HepG2 (cell line): ENCODE measurements around the gene BAZ2A. TPM values are rescaled to one million over a fixed set of nuclear protein-coding genes. Genes with fewer than 3 reads are reported as not detected.

Experiments
- ATAC-seq: fragments of 200-7000 bp; cut with Tn5 transposase; 3 replicates; pipeline ENCODE4 v1.9.1; 2020; ENCODE audit warnings: mild to moderate bottlenecking, moderate library complexity
- BruUV-seq: library from RNA; stranded (reverse); fragments of 400-500 nt; replicated peaks from 2 replicates; lab custom pipeline; 2021; lab: Mats Ljungman, UMichigan
- CTCF ChIA-PET: fragments of 300-600 bp; formaldehyde crosslinking; extraction: SDS; loops from one replicate; lab custom pipeline; 2021; ENCODE audit warnings: low total read pairs, inconsistent platforms, low intra/inter-chr PET ratio; lab: Yijun Ruan, JAX
- POLR2A ChIA-PET: fragments of 350-600 bp; sonication (Branson Sonifier 250); formaldehyde crosslinking; loops from one replicate; lab custom pipeline; 2020; ENCODE audit warnings: antibody characterized with exemption, inconsistent platforms; lab: Yijun Ruan, JAX
- DNase-seq: peaks from one replicate; pipeline ENCODE4 v3.0.0-alpha.2; 2015; ENCODE audit warnings: low spot score
- FAIRE-seq: peaks from 3 replicates; lab custom pipeline; 2011; peaks lifted over from hg19 to GRCh38; lab: Jason Lieb, UNC
- H2AFZ ChIP-seq: one replicate; pipeline ENCODE4 v1.6.1; 2011; ENCODE audit warnings: low read length, inconsistent platforms
- H3K27ac ChIP-seq: fragments of 300-600 bp; 3 replicates; pipeline ENCODE4 v1.8.0; 2011; ENCODE audit warnings: mixed run types, mild to moderate bottlenecking, mixed read lengths, low read length, inconsistent platforms; ENCODE audit not compliant: insufficient read depth; ENCODE audit errors: extremely low read length
- H3K27me3 ChIP-seq, 2 experiments: fragments of 200-600 bp in 1 of 2; 2 replicates in 1 of 2; 3 replicates in 1 of 2; pipeline versions ENCODE4 v1.6.0 to v1.8.0; 2011; ENCODE audit warnings: low read length in 2 of 2, mild to moderate bottlenecking in 2 of 2, moderate library complexity in 2 of 2, inconsistent platforms in 1 of 2; ENCODE audit not compliant: insufficient read depth in 2 of 2, control insufficient read depth in 1 of 2
- H3K36me3 ChIP-seq, 2 experiments: fragments of 200-600 bp in 1 of 2; replicated peaks in 1 of 2; 2 replicates in 1 of 2; 3 replicates in 1 of 2; pipeline versions ENCODE4 v1.5.1 to v1.8.0; 2011; ENCODE audit warnings: low read length in 2 of 2, inconsistent platforms in 1 of 2; ENCODE audit not compliant: insufficient read depth in 2 of 2, control insufficient read depth in 1 of 2
- H3K4me1 ChIP-seq: 2 replicates; pipeline ENCODE4 v1.5.1; 2012; ENCODE audit warnings: low read length, inconsistent platforms; ENCODE audit not compliant: insufficient read depth
- H3K4me2 ChIP-seq: 2 replicates; pipeline ENCODE4 v1.6.0; 2011; ENCODE audit warnings: low read depth, low read length, inconsistent platforms
- H3K4me3 ChIP-seq, 3 experiments: fragments of 200-600 bp in 1 of 3; sonication (generic), shearing (Covaris generic) in 1 of 3; replicated peaks in 1 of 3; 2 replicates each; pipeline ENCODE4 v1.5.1; 2011 to 2016; ENCODE audit warnings: low read length in 3 of 3, inconsistent platforms in 2 of 3, low read depth in 2 of 3, mild to moderate bottlenecking in 2 of 3, control low read depth in 1 of 3, mixed read lengths in 1 of 3; ENCODE audit not compliant: insufficient read depth in 1 of 3
- H3K79me2 ChIP-seq: one replicate; pipeline ENCODE4 v1.6.1; 2011; ENCODE audit warnings: low read length, inconsistent platforms; ENCODE audit not compliant: insufficient read depth
- H3K9ac ChIP-seq: 2 replicates; pipeline ENCODE4 v1.6.0; 2011; ENCODE audit warnings: mild to moderate bottlenecking, low read depth, low read length, inconsistent platforms; ENCODE audit not compliant: insufficient read depth
- H3K9me3 ChIP-seq: 2 replicates; pipeline ENCODE4 v1.5.1; 2012; ENCODE audit warnings: mild to moderate bottlenecking, low read length
- H4K20me1 ChIP-seq: 2 replicates; pipeline ENCODE4 v1.6.0; 2011; ENCODE audit warnings: inconsistent platforms, mild to moderate bottlenecking, low read length, moderate library complexity; ENCODE audit not compliant: insufficient read depth
- ERF ChIP-seq: IDR thresholded peaks from 2 replicates; pipeline ENCODE4 v1.6.1; 2018; ENCODE audit warnings: missing biosample characterization, missing genetic modification reagents
- KDM6A ChIP-seq: IDR thresholded peaks from 2 replicates; pipeline ENCODE4 v1.6.1; 2016; ENCODE audit warnings: low read depth
- MEIS2 ChIP-seq: sonication (generic); formaldehyde crosslinking; IDR thresholded peaks from 2 replicates; pipeline ENCODE4 v1.9.0; 2021; ENCODE audit warnings: mild to moderate bottlenecking, missing genetic modification reagents
- NR2F6 ChIP-seq, 2 experiments: IDR thresholded peaks; 2 replicates each; pipeline ENCODE4 v1.6.1; 2016; ENCODE audit warnings: antibody characterized with exemption in 1 of 2, mild to moderate bottlenecking in 1 of 2
- SRSF9 ChIP-seq: fragments of 200-400 bp; formaldehyde crosslinking; IDR thresholded peaks from 2 replicates; pipeline ENCODE4 v1.6.1; 2018; ENCODE audit warnings: borderline replicate concordance, mild to moderate bottlenecking, low read depth, low read length; ENCODE audit not compliant: insufficient read depth, poor library complexity, severe bottlenecking
- TRIM24 ChIP-seq: sonication (generic); formaldehyde crosslinking; IDR thresholded peaks from 2 replicates; pipeline ENCODE4 v1.8.0; 2022; ENCODE audit warnings: mild to moderate bottlenecking, missing genetic modification reagents
- ZBTB42 ChIP-seq: sonication (generic); formaldehyde crosslinking; IDR thresholded peaks from 2 replicates; pipeline ENCODE4 v1.5.0; 2020; ENCODE audit warnings: mild to moderate bottlenecking, missing genetic modification reagents
- ZFP62 ChIP-seq: sonication (generic); formaldehyde crosslinking; IDR thresholded peaks from 2 replicates; pipeline ENCODE4 v1.4.0; 2020; ENCODE audit warnings: missing genetic modification reagents
- ZFX ChIP-seq: sonication (generic); formaldehyde crosslinking; IDR thresholded peaks from 2 replicates; pipeline ENCODE4 v1.4.0; 2020; ENCODE audit warnings: mild to moderate bottlenecking, low read depth, missing genetic modification reagents, moderate library complexity
- ZKSCAN8 ChIP-seq: IDR thresholded peaks from 2 replicates; pipeline ENCODE4 v1.6.1; 2016; ENCODE audit warnings: borderline replicate concordance, missing genetic modification reagents, missing compliant biosample characterization
- ZNF460 ChIP-seq: sonication (generic); formaldehyde crosslinking; IDR thresholded peaks from 2 replicates; pipeline ENCODE4 v1.5.1; 2020; ENCODE audit warnings: missing genetic modification reagents, mild to moderate bottlenecking, borderline replicate concordance
- ZSCAN21 ChIP-seq: sonication (generic); formaldehyde crosslinking; IDR thresholded peaks from 2 replicates; pipeline ENCODE4 v1.8.0; 2022; ENCODE audit warnings: mild to moderate bottlenecking, missing genetic modification reagents, moderate library complexity, borderline replicate concordance
- WGBS: methylation state at CpG from one replicate; pipeline ENCODE4 v1.1.6; 2017; ENCODE audit warnings: low lambda C conversion rate; 5-methylcytosine and 5-hydroxymethylcytosine counted together
- in situ Hi-C: cut with HindIII; loops from 2 replicates; pipeline ENCODE4 v1.10.0; 2017; ENCODE audit warnings: low pct_unique_long_range_greater_than_20kb; ENCODE audit not compliant: extremely low pct_ligation_motif_present
- intact Hi-C: fragments of 100-400 bp; cut with micrococcal nuclease; formaldehyde crosslinking; loops from one replicate; pipeline ENCODE4 v1.10.0; 2022; ENCODE audit not compliant: unreplicated experiment
- polyA plus RNA-seq, 8 experiments: library from polyadenylated mRNA; depleted of rRNA in 3 of 8; stranded (reverse) in 7 of 8; unstranded in 1 of 8; fragments of >200 nt; fragmentation: Illumina TruSeq in 4 of 8; extraction: Trizol in 4 of 8; gene quantifications; 2 replicates each; pipeline versions ENCODE4 v1.2.1 to v1.2.3, GENCODE V29; 2011 to 2016; ENCODE audit warnings: low read depth in 4 of 8, missing spikeins in 1 of 8, mixed read lengths in 1 of 8; ENCODE audit not compliant: insufficient read depth in 1 of 8
- total RNA-seq, 5 experiments: library from RNA; depleted of rRNA; stranded (reverse); fragments of >200 nt; fragmentation: Illumina TruSeq; extraction: Trizol; gene quantifications; 2 replicates each; pipeline ENCODE4 v1.2.3, GENCODE V29; 2016; ENCODE audit warnings: low read depth in 1 of 5
- TF ChIP-seq, protein P1 (sequence below): sonication (generic); formaldehyde crosslinking; IDR thresholded peaks from 2 replicates; pipeline ENCODE4 v1.4.0; 2020; ENCODE audit warnings: missing genetic modification reagents, mild to moderate bottlenecking, borderline replicate concordance

The BAZ2A gene
- total and polyA plus RNA-seq, 2 of the 13 experiments (the other 11 are each of a cell fraction or from before 2014, with no cell fraction given), result 21.8 to 73.5 TPM

- TF ChIP-seq ERF (CRISPR knock-in tag) (peak; percentile 79), ZSCAN21 (CRISPR knock-in tag) (0 out of 2 replicates have a peak, but pooled peaks have one; percentile 66), TRIM24 (CRISPR knock-in tag) (no peak), ZFX (CRISPR knock-in tag) (peak; percentile 98), MEIS2 (CRISPR knock-in tag) (peak; percentile 76; the same call in 1 of the 2 replicates)
- TF ChIP-seq, protein P1, sequence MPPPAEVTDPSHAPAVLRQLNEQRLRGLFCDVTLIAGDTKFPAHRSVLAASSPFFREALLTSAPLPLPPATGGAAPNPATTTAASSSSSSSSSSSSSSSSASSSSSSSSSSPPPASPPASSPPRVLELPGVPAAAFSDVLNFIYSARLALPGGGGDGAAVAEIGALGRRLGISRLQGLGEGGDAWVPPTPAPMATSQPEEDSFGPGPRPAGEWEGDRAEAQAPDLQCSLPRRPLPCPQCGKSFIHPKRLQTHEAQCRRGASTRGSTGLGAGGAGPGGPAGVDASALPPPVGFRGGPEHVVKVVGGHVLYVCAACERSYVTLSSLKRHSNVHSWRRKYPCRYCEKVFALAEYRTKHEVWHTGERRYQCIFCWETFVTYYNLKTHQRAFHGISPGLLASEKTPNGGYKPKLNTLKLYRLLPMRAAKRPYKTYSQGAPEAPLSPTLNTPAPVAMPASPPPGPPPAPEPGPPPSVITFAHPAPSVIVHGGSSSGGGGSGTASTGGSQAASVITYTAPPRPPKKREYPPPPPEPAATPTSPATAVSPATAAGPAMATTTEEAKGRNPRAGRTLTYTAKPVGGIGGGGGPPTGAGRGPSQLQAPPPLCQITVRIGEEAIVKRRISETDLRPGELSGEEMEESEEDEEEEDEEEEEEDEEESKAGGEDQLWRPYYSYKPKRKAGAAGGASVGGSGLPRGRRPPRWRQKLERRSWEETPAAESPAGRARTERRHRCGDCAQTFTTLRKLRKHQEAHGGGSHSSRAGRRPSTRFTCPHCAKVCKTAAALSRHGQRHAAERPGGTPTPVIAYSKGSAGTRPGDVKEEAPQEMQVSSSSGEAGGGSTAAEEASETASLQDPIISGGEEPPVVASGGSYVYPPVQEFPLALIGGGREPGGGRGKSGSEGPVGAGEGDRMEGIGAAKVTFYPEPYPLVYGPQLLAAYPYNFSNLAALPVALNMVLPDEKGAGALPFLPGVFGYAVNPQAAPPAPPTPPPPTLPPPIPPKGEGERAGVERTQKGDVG (CRISPR knock-in tag), result peak; percentile 86; the same call in 1 of the 2 replicates
Observed at GRCh38 chr12:56645717-56646446, 15.8 kb upstream of the BAZ2A start, which contains the start of gene ATP5F1B (continued).

DNA sequence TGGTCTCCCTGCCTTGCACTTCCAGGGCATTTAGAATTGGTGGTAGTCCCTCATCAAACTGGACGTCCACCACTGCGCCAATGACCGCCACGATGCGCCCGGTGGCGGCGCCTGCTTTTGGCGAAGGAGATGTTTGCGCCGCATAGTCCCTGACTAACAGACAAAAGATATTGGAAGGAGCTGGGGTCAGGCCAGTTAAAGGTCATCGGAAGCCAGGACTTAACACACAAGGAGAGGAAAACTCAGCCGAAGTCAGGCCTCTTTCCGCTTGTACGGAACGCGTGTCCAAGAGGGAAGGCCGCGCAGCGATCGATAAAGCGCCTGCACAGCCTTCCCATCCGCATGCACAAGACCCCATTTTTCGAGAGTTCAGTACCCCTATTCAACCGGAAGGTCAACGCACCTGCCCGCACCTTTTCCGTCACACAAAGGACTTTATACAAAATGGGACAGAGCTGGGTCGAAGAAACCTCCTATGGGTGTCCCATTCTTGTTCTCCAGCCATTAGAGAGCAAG is 15.1 kb upstream of the BAZ2A start:
- peaks cover 39% of the 10 kb centered on the region for H3K79me2 ChIP-seq
- H3K4me3 ChIP-seq, result peak overlapping the region; percentile 75 to 89 (median 77)
- in situ Hi-C loops (loop anchor here (10.0 kb wide), 1 partner anchor 80 kb away; the partner anchor contains the start of gene NACA), intact Hi-C loops (loop anchor here (1.0 to 10.0 kb wide), 3 partner anchors 8 to 80 kb away; partner anchors contain the start of gene NACA)
- peak overlapping the region; percentile 97 for H3K9ac ChIP-seq
- peaks cover 35% of the 10 kb centered on the region for H3K4me1 ChIP-seq
- ATAC-seq (no peak), FAIRE-seq (no peak), DNase-seq (no peak)
- CTCF ChIA-PET, result interaction anchor here (1.0 kb wide), 1 partner anchor 8 kb away, joined by 5 read pairs; no protein-coding TSS in a partner anchor
- peak overlapping the region; percentile 91 for H3K4me2 ChIP-seq
- H3K9me3 ChIP-seq, result no peaks in the 10 kb centered on the region
- POLR2A ChIA-PET, result interaction anchor here (0.8 to 2.8 kb wide), 10 partner anchors 9 to 434 kb away, joined by 3 to 58 read pairs (median 8); partner anchors contain the start of genes BAZ2A, NACA and PTGES3
- peaks cover 10 to 32% of the 10 kb centered on the region in 2 experiments for H3K36me3 ChIP-seq
- 2% methylated on average over 26 of the region's 29 CpGs for WGBS
- no peak overlapping the region for H2AFZ ChIP-seq
- H3K27ac ChIP-seq, result peak overlapping the region; percentile 82
- H4K20me1 ChIP-seq, result peaks cover 15% of the 10 kb centered on the region
- BruUV-seq, result TSS peak; percentile 75
- H3K27me3 ChIP-seq, result no peaks in the 10 kb centered on the region; a peak in 1 of 5 replicates
- TF ChIP-seq ZNF460 (CRISPR knock-in tag), result no peak
- no peak for TF ChIP-seq SRSF9
- TF ChIP-seq ZBTB42 (CRISPR knock-in tag), result 0 out of 2 replicates have a peak, but pooled peaks have one; percentile 31
- TF ChIP-seq ZFP62, result no peak
- TF ChIP-seq, protein P1 (CRISPR knock-in tag), result no peak
- no peak for TF ChIP-seq ZKSCAN8 (CRISPR knock-in tag)
- no peak for TF ChIP-seq KDM6A (CRISPR knock-in tag)
- peak; percentile 18; the same call in 1 of the 2 replicates for TF ChIP-seq NR2F6 (IDR thresholded peaks at IDR 0.05)
- no peak for TF ChIP-seq NR2F6 (CRISPR knock-in tag; IDR thresholded peaks at IDR 0.05)
